GM23338 (cell line): ENCODE results near the gene OR2M4. TPM values are rescaled to one million over a fixed set of nuclear protein-coding genes. Genes with fewer than 3 reads are reported as not detected.

Experiments used
- ATAC-seq: fragments of 200-7000 bp; cut with Tn5 transposase; 3 replicates; pipeline ENCODE4 v1.9.1; 2020
- DNase-seq: peaks from one replicate; pipeline ENCODE4 v3.0.0-alpha.2; 2015; ENCODE audit warnings: low spot score
- H2AFZ ChIP-seq: fragments of 200-600 bp; sonication (generic); 2 replicates; pipeline ENCODE4 v1.8.0; 2016; ENCODE audit warnings: antibody characterized with exemption, mild to moderate bottlenecking, moderate library complexity
- H3F3A ChIP-seq: fragments of 200-600 bp; sonication (generic); replicated peaks from 2 replicates; pipeline ENCODE4 v1.8.0; 2017; ENCODE audit warnings: antibody characterized with exemption, mixed run types, low read depth
- H3K27ac ChIP-seq: fragments of 200-600 bp; sonication (generic); 2 replicates; pipeline ENCODE4 v1.6.1; 2016; ENCODE audit warnings: low read depth
- H3K27me3 ChIP-seq: fragments of 200-600 bp; sonication (generic); 2 replicates; pipeline ENCODE4 v1.8.0; 2016; ENCODE audit warnings: mild to moderate bottlenecking, mixed run types, moderate library complexity; ENCODE audit not compliant: insufficient read depth
- H3K36me3 ChIP-seq: fragments of 200-600 bp; sonication (generic); 2 replicates; pipeline ENCODE4 v1.8.0; 2016; ENCODE audit warnings: mild to moderate bottlenecking; ENCODE audit not compliant: insufficient read depth
- H3K4me1 ChIP-seq: fragments of 200-600 bp; sonication (generic); 2 replicates; pipeline ENCODE4 v1.8.0; 2016; ENCODE audit warnings: mild to moderate bottlenecking, moderate library complexity; ENCODE audit not compliant: insufficient read depth
- H3K4me2 ChIP-seq: fragments of 200-600 bp; sonication (generic); 2 replicates; pipeline ENCODE4 v1.7.1; 2017; ENCODE audit warnings: mixed run types
- H3K4me3 ChIP-seq: fragments of 200-600 bp; sonication (generic); 2 replicates; pipeline ENCODE4 v1.6.1; 2016; ENCODE audit warnings: mixed run types
- H3K79me2 ChIP-seq: fragments of 200-600 bp; sonication (generic); replicated peaks from 2 replicates; pipeline ENCODE4 v1.8.0; 2017; ENCODE audit warnings: mild to moderate bottlenecking; ENCODE audit not compliant: insufficient read depth
- H3K9me2 ChIP-seq: fragments of 200-600 bp; sonication (generic); 2 replicates; pipeline ENCODE4 v1.8.0; 2017; ENCODE audit not compliant: insufficient read depth
- H4K20me1 ChIP-seq: fragments of 200-600 bp; sonication (generic); replicated peaks from 2 replicates; pipeline ENCODE4 v1.8.0; 2017; ENCODE audit warnings: mild to moderate bottlenecking; ENCODE audit not compliant: insufficient read depth
- H3K27ac Mint-ChIP-seq: 2 replicates; pipeline ENCODE4 v1.8.0; 2020; ENCODE audit warnings: inconsistent platforms, mild to moderate bottlenecking, moderate library complexity, mixed read lengths
- H3K27me3 Mint-ChIP-seq: 3 replicates; pipeline ENCODE4 v1.8.0; 2022; ENCODE audit warnings: low read depth, mild to moderate bottlenecking, moderate library complexity, mixed read lengths, inconsistent platforms; ENCODE audit not compliant: insufficient read depth, poor library complexity
- H3K36me3 Mint-ChIP-seq: 3 replicates; pipeline ENCODE4 v1.8.0; 2021; ENCODE audit warnings: low read depth, mild to moderate bottlenecking, inconsistent platforms, moderate library complexity, mixed read lengths
- H3K4me1 Mint-ChIP-seq: 3 replicates; pipeline ENCODE4 v1.8.0; 2020; ENCODE audit warnings: mild to moderate bottlenecking, inconsistent platforms, mixed read lengths
- H3K4me3 Mint-ChIP-seq: 3 replicates; pipeline ENCODE4 v1.8.0; 2021; ENCODE audit warnings: moderate library complexity, mild to moderate bottlenecking, inconsistent platforms, mixed read lengths
- H3K9me3 Mint-ChIP-seq: 3 replicates; pipeline ENCODE4 v1.8.0; 2020; ENCODE audit warnings: moderate library complexity, mild to moderate bottlenecking, inconsistent platforms, mixed read lengths
- CTCF ChIP-seq, 2 experiments: fragments of 200-600 bp in 1 of 2; sonication (generic) in 1 of 2; conservative IDR thresholded peaks; 2 replicates each; pipeline versions ENCODE4 v1.5.1 to v1.6.1; 2016 to 2017; ENCODE audit warnings: antibody characterized with exemption in 2 of 2, low read depth in 2 of 2, mild to moderate bottlenecking in 2 of 2, moderate library complexity in 1 of 2
- EZH2 ChIP-seq: fragments of 200-600 bp; sonication (generic); IDR thresholded peaks from one replicate; pipeline ENCODE4 v1.8.0; 2017; ENCODE audit warnings: antibody characterized with exemption, mild to moderate bottlenecking, low read depth; ENCODE audit not compliant: unreplicated experiment
- EZH2phosphoT487 ChIP-seq: fragments of 200-600 bp; sonication (generic); IDR thresholded peaks from one replicate; pipeline ENCODE4 v1.8.1; 2018; ENCODE audit warnings: antibody characterized with exemption; ENCODE audit not compliant: unreplicated experiment
- JUNB ChIP-seq: IDR thresholded peaks from one replicate; pipeline ENCODE4 v1.6.1; 2016; ENCODE audit warnings: antibody characterized with exemption; ENCODE audit not compliant: unreplicated experiment
- POLR2AphosphoS5 ChIP-seq: IDR thresholded peaks from 2 replicates; pipeline ENCODE4 v1.6.1; 2016; ENCODE audit warnings: antibody characterized with exemption, low read depth
- polyA plus RNA-seq: library from polyadenylated mRNA; unstranded; fragments of >200 nt; fragmentation: Nextera tagmentation; extraction: Ambion mirVana; gene quantifications from 2 replicates; pipeline ENCODE4 v1.2.1, GENCODE V29; 2016
- total RNA-seq: library from RNA; depleted of rRNA; stranded (reverse); fragments of >200 nt; shearing (Covaris generic); gene quantifications from 2 replicates; pipeline ENCODE4 v1.2.3, GENCODE V29; 2014
- TF ChIP-seq, protein P1 (sequence below): fragments of 250-450 bp; sonication (Bioruptor Pico); IDR thresholded peaks from 2 replicates; pipeline ENCODE4 v1.5.0; 2020; ENCODE audit warnings: mild to moderate bottlenecking, moderate library complexity

OR2M4 gene
- total and polyA plus RNA-seq, 2 experiments from 2014 or later: not detected

- Mint-ChIP-seq H3K4me1 (no peaks in the 10 kb centered on the region), H3K4me3 (no peak overlapping the region), H3K27me3 (peaks cover 5% of the 10 kb centered on the region), H3K36me3 (peaks cover 24% of the 10 kb centered on the region), H3K27ac (no peak overlapping the region), H3K9me3 (peaks cover 84% of the 10 kb centered on the region)
- Histone ChIP-seq H3K4me1 (no peaks in the 10 kb centered on the region), H3K4me2 (no peak overlapping the region), H3K9me2 (no peaks in the 10 kb centered on the region), H3F3A (no peaks in the 10 kb centered on the region), H3K79me2 (no peaks in the 10 kb centered on the region), H3K27ac (no peak overlapping the region), H3K36me3 (0 out of 2 replicates have a peak, but pooled peaks cover 3% of the 10 kb centered on the region), H4K20me1 (no peaks in the 10 kb centered on the region), H2AFZ (no peak overlapping the region), H3K4me3 (no peak overlapping the region), H3K27me3 (no peaks in the 10 kb centered on the region)
- ATAC-seq: no peak
- TF ChIP-seq CTCF (conservative IDR thresholded peaks at IDR 0.05; ENCODE audit: low read depth in 2 of 2) (no peak), EZH2 (no peak)
- no peak for DNase-seq
These were observed 15.3 kb upstream of the OR2M4 start for GRCh38 chr1:248215880-248216279.

DNA sequence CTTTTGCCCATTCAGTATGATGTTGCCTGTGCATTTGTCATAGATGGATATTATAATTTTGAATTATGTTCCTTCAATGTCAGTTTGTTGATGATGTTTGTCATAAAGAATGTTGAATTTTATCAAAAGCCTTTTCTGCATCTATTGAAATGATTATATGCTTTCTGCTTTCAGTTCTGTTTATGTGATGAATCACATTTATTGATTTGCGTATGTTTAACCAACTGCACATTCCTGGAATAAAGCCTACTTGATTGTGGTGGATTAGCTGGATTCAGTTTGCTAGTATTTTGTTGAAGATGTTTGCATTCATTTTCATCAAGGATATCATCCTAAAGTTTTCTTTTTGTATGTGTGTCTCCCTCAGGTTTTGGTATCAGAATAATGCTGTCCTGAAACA is 5.7 kb upstream of the OR2M4 start:
- peaks cover 87% of the 10 kb centered on the region for H3K9me3 Mint-ChIP-seq

DNA sequence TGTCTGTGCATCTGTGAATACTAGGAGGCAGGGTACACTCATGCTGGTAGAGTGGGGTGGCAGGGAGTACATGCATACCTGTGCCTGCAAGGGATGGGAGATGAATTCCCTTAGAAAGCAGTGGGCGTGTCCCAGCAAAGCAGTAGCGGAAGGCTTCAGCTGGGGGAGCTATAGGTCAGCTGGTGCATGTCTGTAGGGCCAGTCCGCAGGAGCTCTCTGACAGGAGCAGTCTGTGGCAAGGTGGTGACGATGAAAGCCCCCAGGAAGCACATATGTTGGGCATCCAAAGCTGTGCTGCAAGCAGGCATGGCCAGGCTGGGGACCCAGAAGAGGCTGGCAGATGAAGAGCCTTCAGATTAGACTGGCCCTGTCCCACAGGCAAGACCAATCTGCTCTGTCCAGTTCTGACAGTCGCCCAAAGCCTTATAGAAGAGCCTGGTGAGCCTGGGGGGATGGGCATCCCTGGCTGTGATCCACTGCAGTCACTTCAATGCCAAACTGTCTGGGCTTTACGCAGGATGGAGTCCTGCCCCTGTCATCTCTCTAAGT is 1.8 kb upstream of the OR2M4 start:
- Histone ChIP-seq H3F3A (no peaks in the 10 kb centered on the region), H3K27ac (no peak overlapping the region), H3K4me2 (no peak overlapping the region), H3K79me2 (no peaks in the 10 kb centered on the region), H3K36me3 (no peaks in the 10 kb centered on the region; the same call in 1 of the 2 replicates), H4K20me1 (no peaks in the 10 kb centered on the region), H3K4me3 (no peak overlapping the region), H3K4me1 (no peaks in the 10 kb centered on the region), H2AFZ (no peak overlapping the region), H3K9me2 (no peaks in the 10 kb centered on the region), H3K27me3 (no peaks in the 10 kb centered on the region)
- H3K4me1 Mint-ChIP-seq: no peaks in the 10 kb centered on the region
- H3K4me3 Mint-ChIP-seq: no peak overlapping the region
- peaks cover 2% of the 10 kb centered on the region for H3K27me3 Mint-ChIP-seq
- H3K36me3 Mint-ChIP-seq: peaks cover 17% of the 10 kb centered on the region
- H3K9me3 Mint-ChIP-seq: peaks cover 94% of the 10 kb centered on the region
- no peak for DNase-seq
- no peak for ATAC-seq
- H3K27ac Mint-ChIP-seq: no peak overlapping the region
- TF ChIP-seq JUNB (no peak), CTCF (conservative IDR thresholded peaks at IDR 0.05; ENCODE audit: low read depth in 2 of 2) (no peak), POLR2AphosphoS5 (no peak)
- TF ChIP-seq, protein P1, sequence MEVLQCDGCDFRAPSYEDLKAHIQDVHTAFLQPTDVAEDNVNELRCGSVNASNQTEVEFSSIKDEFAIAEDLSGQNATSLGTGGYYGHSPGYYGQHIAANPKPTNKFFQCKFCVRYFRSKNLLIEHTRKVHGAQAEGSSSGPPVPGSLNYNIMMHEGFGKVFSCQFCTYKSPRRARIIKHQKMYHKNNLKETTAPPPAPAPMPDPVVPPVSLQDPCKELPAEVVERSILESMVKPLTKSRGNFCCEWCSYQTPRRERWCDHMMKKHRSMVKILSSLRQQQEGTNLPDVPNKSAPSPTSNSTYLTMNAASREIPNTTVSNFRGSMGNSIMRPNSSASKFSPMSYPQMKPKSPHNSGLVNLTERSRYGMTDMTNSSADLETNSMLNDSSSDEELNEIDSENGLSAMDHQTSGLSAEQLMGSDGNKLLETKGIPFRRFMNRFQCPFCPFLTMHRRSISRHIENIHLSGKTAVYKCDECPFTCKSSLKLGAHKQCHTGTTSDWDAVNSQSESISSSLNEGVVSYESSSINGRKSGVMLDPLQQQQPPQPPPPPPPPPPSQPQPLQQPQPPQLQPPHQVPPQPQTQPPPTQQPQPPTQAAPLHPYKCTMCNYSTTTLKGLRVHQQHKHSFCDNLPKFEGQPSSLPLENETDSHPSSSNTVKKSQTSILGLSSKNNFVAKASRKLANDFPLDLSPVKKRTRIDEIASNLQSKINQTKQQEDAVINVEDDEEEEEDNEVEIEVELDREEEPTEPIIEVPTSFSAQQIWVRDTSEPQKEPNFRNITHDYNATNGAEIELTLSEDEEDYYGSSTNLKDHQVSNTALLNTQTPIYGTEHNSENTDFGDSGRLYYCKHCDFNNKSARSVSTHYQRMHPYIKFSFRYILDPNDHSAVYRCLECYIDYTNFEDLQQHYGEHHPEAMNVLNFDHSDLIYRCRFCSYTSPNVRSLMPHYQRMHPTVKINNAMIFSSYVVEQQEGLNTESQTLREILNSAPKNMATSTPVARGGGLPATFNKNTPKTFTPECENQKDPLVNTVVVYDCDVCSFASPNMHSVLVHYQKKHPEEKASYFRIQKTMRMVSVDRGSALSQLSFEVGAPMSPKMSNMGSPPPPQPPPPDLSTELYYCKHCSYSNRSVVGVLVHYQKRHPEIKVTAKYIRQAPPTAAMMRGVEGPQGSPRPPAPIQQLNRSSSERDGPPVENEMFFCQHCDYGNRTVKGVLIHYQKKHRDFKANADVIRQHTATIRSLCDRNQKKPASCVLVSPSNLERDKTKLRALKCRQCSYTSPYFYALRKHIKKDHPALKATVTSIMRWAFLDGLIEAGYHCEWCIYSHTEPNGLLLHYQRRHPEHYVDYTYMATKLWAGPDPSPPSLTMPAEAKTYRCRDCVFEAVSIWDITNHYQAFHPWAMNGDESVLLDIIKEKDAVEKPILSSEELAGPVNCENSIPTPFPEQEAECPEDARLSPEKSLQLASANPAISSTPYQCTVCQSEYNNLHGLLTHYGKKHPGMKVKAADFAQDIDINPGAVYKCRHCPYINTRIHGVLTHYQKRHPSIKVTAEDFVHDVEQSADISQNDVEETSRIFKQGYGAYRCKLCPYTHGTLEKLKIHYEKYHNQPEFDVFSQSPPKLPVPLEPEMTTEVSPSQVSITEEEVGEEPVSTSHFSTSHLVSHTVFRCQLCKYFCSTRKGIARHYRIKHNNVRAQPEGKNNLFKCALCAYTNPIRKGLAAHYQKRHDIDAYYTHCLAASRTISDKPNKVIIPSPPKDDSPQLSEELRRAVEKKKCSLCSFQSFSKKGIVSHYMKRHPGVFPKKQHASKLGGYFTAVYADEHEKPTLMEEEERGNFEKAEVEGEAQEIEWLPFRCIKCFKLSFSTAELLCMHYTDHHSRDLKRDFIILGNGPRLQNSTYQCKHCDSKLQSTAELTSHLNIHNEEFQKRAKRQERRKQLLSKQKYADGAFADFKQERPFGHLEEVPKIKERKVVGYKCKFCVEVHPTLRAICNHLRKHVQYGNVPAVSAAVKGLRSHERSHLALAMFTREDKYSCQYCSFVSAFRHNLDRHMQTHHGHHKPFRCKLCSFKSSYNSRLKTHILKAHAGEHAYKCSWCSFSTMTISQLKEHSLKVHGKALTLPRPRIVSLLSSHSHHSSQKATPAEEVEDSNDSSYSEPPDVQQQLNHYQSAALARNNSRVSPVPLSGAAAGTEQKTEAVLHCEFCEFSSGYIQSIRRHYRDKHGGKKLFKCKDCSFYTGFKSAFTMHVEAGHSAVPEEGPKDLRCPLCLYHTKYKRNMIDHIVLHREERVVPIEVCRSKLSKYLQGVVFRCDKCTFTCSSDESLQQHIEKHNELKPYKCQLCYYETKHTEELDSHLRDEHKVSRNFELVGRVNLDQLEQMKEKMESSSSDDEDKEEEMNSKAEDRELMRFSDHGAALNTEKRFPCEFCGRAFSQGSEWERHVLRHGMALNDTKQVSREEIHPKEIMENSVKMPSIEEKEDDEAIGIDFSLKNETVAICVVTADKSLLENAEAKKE (CRISPR knock-in tag): no peak

More for the DNA sequence above, 5.7 kb upstream of the OR2M4 start:
- no peak overlapping the region for H3K4me2 ChIP-seq
- Mint-ChIP-seq H3K4me3 (no peak overlapping the region), H3K27me3 (peaks cover 2% of the 10 kb centered on the region), H3K4me1 (no peaks in the 10 kb centered on the region), H3K27ac (no peak overlapping the region), H3K36me3 (peaks cover 20% of the 10 kb centered on the region)
- no peaks in the 10 kb centered on the region; the same call in 1 of the 2 replicates for H3K36me3 ChIP-seq
- H3K4me3 ChIP-seq: no peak overlapping the region
- TF ChIP-seq EZH2 (no peak), EZH2phosphoT487 (no peak)
- DNase-seq (no peak), ATAC-seq (no peak)
- H3F3A ChIP-seq: no peaks in the 10 kb centered on the region
- H2AFZ ChIP-seq: no peak overlapping the region
- H3K27ac ChIP-seq: no peak overlapping the region
- no peaks in the 10 kb centered on the region for H3K27me3 ChIP-seq
- no peaks in the 10 kb centered on the region for H3K79me2 ChIP-seq
- H3K4me1 ChIP-seq: no peaks in the 10 kb centered on the region
- no peaks in the 10 kb centered on the region for H3K9me2 ChIP-seq
- no peaks in the 10 kb centered on the region for H4K20me1 ChIP-seq
